Activated naive CD4-positive, alpha-beta T cell treated with anti-CD3 and anti-CD28 coated beads, Interleukin-2, amount 50 U/mL, for 72 hours (primary cell): ENCODE measurements around the gene NKIRAS2. TPM values are rescaled to one million over a fixed set of nuclear protein-coding genes. Genes with fewer than 3 reads are reported as not detected.
"Not testable (repeated sequence)": the region's sequence is repeated elsewhere in the genome, so short reads cannot be mapped to it uniquely, and the experiment has no call there.

Experiments
- ATAC-seq, 2 donors: fragments of 150-1000 bp; cut with Tn5 transposase; 2 replicates each; pipeline ENCODE4 v1.10.0; 2021; ENCODE audit warnings: mild to moderate bottlenecking in 2 of 2, moderate library complexity in 2 of 2
- DNase-seq, 2 donors: peaks; one replicate each; pipeline ENCODE4 v3.0.0; 2021 to 2022; ENCODE audit warnings: low spot score in 2 of 2
- H3K27ac Mint-ChIP-seq, 2 donors: one replicate each; pipeline ENCODE4 v1.8.0; 2022; ENCODE audit warnings: mild to moderate bottlenecking in 2 of 2, mixed read lengths in 2 of 2
- H3K36me3 Mint-ChIP-seq, 2 donors: one replicate each; pipeline ENCODE4 v1.8.0; 2022; ENCODE audit warnings: mixed read lengths in 2 of 2
- H3K9me3 Mint-ChIP-seq, 2 donors: one replicate each; pipeline ENCODE4 v1.8.0; 2022; ENCODE audit warnings: mixed read lengths in 2 of 2
- total RNA-seq, 2 donors: library from RNA; stranded (reverse); gene quantifications; one replicate each; pipeline ENCODE4 v1.2.3, GENCODE V29; 2022

NKIRAS2 gene
- total RNA-seq, 2 donors from 2014 or later: 16.7 to 17.5 TPM

DNA sequence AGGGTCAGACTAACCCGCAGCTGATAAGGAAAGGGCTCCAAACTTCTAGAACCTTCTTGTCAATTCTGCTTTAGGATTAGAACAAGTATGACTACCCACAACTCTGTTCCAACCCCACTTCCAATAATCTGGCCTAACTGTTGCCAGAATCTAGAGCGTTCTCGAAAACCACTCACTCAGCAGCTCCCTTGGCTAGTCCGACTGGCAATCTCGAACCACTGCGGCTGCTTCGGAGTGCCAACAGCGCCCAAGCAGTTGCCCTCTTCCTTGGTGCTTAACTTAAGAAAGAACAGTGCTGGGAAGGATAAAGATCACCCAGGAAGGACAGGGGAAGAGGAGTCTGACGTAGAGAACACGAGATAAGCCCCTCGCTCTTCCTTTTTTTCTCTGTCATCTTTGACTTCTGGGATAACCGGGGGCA, 3.5 kb upstream of the NKIRAS2 start:
- DNase-seq (no peak), ATAC-seq (no peak)
- H3K27ac Mint-ChIP-seq: peak overlapping the region; percentile 98 to 100
- peaks cover 3 to 11% of the 10 kb centered on the region in 2 donors for H3K9me3 Mint-ChIP-seq
- H3K36me3 Mint-ChIP-seq: peaks cover 18 to 43% of the 10 kb centered on the region in 2 donors

DNA sequence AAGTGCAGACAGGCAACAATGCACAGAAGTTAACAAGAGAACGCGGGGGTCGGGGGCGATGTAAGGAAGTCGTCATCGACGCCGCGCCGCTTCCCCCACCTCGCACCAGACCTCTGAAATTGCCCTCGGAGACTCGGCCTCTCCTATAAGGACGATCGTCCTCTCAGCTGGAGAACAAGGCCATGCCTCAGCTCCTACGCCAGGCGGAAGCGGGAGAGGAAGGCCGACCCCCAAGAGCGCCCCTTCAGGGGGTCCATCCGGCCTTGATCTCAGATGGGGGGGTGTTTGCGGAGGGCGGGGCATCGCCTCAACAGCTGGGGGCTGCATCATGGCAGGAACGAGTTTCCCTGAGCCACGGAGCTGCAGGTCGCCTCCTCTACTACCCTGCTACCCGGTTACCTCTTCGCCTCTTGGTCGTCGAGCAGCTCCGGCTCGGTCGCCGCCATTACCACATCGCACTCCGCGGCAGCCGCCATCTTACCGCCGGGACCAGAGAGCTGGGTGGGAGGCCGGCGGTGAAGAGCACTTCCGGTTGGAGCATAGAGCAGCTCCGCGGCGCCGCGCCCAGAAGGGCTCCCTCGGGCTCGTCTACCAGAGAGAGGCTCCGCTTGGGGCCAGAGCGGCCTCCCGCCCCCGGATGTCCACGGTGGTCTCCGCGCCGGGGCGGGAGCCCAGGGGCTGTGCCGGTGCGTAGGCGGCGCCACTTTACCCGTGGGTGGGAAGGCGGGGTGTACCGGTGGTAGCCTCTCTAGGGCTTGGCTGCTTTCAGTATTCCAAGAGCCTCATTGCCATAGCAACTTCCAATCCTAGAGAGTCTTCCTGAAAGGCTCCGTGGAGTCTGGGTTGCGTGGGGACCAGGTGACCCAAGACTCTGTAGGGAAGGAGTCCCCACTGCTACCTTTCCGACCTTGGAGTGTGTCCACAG, 2.7 kb upstream of the NKIRAS2 start, which contains the start of gene DNAJC7:
Gene DNAJC7 (minus strand): TSS at position 499 of the 925 bp plus-strand sequence. CDS start 23 bp downstream, at position 476.
- H3K9me3 Mint-ChIP-seq: peaks cover 3 to 11% of the 10 kb centered on the region in 2 donors
- peak; percentile 75 to 90 for ATAC-seq
- peaks cover 18 to 45% of the 10 kb centered on the region in 2 donors for H3K36me3 Mint-ChIP-seq
- H3K27ac Mint-ChIP-seq: peak within 1 kb of the TSS; percentile 98 to 100
- peak; percentile 85 to 88 for DNase-seq

DNA sequence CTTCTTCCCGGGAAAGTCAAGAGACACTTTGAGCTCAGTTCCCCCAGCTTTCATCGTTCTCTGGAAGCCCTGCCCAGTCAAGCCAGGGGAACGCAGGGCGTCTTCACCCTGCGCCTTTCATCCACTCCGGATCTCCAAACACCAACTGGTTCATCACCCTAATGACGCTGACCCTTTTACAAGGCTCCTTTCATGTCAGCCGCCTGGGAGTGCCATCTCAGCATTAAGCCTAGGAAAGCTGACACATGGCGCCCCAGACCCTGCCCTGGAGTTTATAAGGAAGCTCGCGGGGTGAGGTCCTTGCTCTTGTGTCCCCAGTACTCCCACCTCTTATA, 2.1 kb upstream of the NKIRAS2 start:
- peak; percentile 21 to 44 for ATAC-seq
- DNase-seq: peak in 1 of 2 donors; percentile 40
- Mint-ChIP-seq H3K27ac (peak overlapping the region; percentile 86 to 98), H3K36me3 (peaks cover 18 to 45% of the 10 kb centered on the region in 2 donors), H3K9me3 (peaks cover 3 to 11% of the 10 kb centered on the region in 2 donors)

DNA sequence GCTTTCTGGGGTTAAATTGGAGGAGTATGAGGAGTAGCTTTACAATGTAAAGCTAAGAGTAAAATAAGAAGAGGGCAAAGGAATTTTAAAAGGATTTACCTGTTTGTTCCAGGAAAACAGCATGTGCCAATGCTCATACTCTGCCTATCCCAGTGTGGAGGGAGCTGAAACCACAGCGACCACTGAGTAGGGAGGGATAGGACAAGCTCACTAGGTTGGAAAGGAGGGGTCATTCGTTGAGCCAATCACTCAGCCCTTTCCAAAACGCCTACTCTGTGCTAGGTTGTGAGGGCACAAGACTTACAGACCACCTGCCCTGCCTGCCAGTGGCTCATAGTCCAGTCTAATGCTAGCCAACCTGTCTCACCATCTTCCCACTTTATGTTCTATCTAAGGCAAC, 1.6 kb upstream of the NKIRAS2 start:
- H3K27ac Mint-ChIP-seq: peak overlapping the region in 1 of 2 donors; percentile 98
- no peak for ATAC-seq

DNA sequence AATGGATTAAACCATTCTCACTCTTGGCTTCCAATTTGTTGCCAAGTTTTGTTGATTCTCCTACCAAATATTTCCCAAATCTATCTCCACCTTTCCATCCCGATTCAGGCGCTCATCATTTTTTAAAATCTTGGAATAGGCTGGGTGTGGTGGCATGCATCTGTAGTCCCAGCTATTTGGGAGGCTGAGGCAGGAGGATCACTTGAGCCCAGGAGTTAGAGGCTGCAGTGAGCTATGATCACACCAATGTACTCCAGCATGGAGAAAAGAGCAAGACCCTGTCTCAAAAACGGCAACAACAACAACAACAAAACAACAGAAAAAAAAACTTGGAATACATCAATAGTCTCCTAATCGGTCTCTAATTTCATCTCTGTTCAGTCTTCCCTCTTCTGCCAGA, 902 bp upstream of the NKIRAS2 start:
- H3K36me3 Mint-ChIP-seq: peaks cover 18 to 45% of the 10 kb centered on the region in 2 donors

More for the DNA sequence above, 1.6 kb upstream of the NKIRAS2 start:
- DNase-seq: no peak
- peaks cover 18 to 45% of the 10 kb centered on the region in 2 donors for H3K36me3 Mint-ChIP-seq
- H3K9me3 Mint-ChIP-seq: peaks cover 3 to 11% of the 10 kb centered on the region in 2 donors

DNA sequence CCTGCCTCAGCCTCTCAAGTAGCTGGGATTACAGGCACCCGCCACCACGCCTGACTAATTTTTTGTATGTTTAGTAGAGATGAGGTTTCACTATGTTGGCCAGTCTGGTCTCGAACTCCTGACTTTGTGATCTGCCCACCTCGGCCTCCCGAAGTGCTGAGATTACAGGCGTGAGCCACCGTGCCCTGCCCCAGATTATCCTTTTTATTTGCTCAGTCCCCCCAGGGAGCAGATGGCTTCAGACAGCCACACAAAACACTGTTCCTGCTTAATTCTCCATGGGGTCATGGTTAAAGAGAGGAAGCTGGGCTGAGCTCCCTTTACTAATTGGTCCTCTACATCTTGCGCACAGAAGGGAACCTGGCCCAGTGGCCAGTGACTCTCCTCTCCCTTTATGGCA, 955 bp downstream of the NKIRAS2 start:
- Mint-ChIP-seq H3K9me3 (peaks cover 3 to 11% of the 10 kb centered on the region in 2 donors), H3K36me3 (peaks cover 18 to 45% of the 10 kb centered on the region in 2 donors), H3K27ac (peak overlapping the region; percentile 90 to 96)
- DNase-seq, ATAC-seq: not testable (repeated sequence)

More for the DNA sequence above, 902 bp upstream of the NKIRAS2 start:
- ATAC-seq: no peak
- Mint-ChIP-seq H3K27ac (peak overlapping the region; percentile 38 to 98), H3K9me3 (peaks cover 3 to 11% of the 10 kb centered on the region in 2 donors)
- DNase-seq: no peak

DNA sequence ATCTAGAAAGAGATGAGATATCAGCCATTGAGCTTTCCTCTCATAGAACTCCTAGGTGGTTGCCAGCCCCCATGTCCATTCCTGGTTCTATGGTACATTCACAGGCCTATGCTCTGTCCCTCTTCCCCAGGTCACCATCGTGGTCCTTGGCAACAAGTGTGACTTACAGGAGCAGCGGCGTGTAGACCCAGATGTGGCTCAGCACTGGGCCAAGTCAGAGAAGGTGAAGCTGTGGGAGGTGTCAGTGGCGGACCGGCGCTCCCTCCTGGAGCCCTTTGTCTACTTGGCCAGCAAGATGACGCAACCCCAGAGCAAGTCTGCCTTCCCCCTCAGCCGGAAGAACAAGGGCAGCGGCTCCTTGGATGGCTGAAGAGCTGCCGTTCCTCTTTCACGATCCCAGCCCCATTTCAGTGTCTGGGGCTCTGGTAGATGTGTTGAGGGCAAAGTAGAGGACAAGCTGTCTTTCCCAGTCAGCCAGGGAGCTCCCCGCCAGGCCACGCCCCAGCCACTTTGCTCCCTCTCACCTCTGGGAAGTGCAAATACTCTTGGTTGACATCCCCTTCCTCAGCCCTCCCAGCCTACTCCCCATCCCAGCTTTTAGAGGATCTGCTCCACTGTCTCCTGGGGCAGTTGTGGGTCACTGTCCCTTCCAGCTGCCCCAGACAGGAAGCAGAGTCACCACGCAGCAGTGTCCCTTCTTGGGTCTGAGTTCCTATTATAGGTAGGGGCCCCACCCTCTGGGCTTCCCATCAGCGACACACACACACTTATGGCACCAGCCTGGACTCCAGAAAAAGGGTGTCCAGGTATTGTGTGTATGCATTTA, 3.8 kb downstream of the NKIRAS2 start:
- no peak for ATAC-seq

DNA sequence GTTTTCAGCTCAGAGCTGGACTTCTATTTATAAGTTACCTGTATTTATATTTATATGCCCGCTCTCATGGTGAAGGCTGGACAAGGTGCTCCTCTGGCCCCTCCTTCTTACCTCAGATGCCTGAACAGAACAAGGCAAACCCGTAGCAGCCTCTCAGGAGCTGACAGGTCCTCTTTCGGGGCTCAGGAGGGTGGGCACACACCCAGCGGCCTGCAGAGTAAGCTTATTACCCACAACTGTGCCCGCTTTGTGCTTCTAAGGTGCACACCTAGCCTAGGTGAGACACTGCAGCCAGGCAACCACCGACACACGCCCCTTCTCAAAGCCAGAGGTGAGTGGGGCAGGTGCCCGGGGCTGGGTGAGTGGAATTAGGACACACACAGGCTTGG, 5.3 kb downstream of the NKIRAS2 start:
- ATAC-seq: peak in 1 of 2 donors; percentile 38
- Mint-ChIP-seq H3K9me3 (no peaks in the 10 kb centered on the region), H3K36me3 (peaks cover 5 to 10% of the 10 kb centered on the region in 2 donors), H3K27ac (peak overlapping the region; percentile 25 to 66)
- no peak for DNase-seq

More for the DNA sequence above, 3.8 kb downstream of the NKIRAS2 start:
- no peak for DNase-seq
- Mint-ChIP-seq H3K36me3 (peaks cover 6 to 20% of the 10 kb centered on the region in 2 donors), H3K9me3 (peaks cover 3 to 8% of the 10 kb centered on the region in 2 donors), H3K27ac (peak overlapping the region in 1 of 2 donors; percentile 66)

DNA sequence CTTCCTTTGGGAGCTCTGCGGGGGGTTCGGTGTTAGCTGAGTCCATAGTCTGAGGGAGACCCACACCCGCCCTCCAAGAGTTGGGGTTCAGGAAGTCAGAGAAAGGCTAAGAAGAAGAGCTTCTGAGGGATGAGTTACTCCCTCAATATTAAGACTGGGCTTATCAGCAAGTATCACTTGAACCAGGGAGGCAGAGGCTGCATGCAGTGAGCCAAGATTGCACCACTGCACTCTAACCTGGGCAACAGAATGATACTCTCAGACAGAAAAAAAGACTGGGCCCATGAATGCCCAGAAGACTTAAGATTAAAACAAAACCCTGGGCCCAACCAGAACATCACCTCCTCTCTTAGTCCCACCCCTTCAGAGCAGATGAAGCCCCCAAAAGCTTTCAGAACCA, 6.0 kb downstream of the NKIRAS2 start:
- no peaks in the 10 kb centered on the region for H3K9me3 Mint-ChIP-seq
- H3K27ac Mint-ChIP-seq: peak overlapping the region in 1 of 2 donors; percentile 65
- ATAC-seq: no peak
- peaks cover 0 to 5% of the 10 kb centered on the region in 2 donors for H3K36me3 Mint-ChIP-seq
- no peak for DNase-seq

DNA sequence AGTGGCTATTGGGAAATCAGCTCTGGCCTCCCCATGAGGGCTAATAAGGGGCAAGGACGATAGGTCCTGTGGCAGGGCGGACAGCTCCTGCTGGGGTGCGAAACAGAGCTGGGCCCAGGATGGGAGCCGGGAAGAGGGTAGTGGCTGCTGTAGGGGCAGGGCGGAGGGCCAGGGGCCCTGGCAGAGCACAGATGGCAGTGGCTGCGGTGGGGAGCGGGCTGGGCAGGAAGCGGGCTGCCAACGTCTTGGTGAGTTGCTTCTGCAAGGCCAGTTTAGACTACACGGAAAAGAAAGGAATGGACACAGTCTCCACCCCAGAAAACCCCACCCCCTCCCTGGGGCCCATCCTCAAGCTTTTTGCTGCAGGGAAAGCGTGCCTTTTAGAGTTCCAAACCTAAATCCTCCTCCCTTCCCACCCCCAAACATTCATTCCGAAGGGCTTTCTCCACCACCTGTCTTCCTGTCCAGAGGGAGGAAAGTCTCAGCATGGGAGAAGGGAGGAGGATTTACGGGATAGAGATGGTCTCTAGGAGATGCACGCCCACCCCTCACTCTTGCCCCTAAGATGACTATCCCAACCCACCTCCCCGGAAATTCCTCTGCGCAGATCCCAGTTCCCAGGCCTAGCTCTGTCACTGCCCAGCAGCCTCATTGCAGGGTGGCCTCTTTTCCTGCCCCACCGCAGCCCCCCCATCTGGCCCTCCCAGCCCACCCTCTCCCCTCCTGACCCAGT, 7.1 kb downstream of the NKIRAS2 start:
- Mint-ChIP-seq H3K9me3 (no peaks in the 10 kb centered on the region), H3K36me3 (no peaks in the 10 kb centered on the region), H3K27ac (peak overlapping the region in 1 of 2 donors; percentile 65)
- DNase-seq (no peak), ATAC-seq (no peak)

DNA sequence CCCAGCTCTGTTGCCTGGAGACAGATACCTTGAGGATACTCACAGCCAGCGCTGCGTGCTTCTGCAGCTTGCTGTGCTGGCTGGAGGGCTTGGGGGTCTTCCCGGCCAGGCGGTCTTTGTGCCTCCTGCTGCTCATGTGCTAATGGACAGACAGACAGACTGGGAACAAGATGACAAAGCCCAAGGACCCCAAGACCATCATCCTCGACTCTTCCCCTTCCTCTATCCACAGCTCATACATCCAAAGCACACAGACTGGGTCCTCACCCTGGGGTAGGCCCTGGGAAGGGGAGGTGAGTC, 7.7 kb downstream of the NKIRAS2 start:
- no peaks in the 10 kb centered on the region for H3K9me3 Mint-ChIP-seq
- H3K27ac Mint-ChIP-seq: no peak overlapping the region
- no peak for DNase-seq
- no peak for ATAC-seq
- no peaks in the 10 kb centered on the region for H3K36me3 Mint-ChIP-seq

DNA sequence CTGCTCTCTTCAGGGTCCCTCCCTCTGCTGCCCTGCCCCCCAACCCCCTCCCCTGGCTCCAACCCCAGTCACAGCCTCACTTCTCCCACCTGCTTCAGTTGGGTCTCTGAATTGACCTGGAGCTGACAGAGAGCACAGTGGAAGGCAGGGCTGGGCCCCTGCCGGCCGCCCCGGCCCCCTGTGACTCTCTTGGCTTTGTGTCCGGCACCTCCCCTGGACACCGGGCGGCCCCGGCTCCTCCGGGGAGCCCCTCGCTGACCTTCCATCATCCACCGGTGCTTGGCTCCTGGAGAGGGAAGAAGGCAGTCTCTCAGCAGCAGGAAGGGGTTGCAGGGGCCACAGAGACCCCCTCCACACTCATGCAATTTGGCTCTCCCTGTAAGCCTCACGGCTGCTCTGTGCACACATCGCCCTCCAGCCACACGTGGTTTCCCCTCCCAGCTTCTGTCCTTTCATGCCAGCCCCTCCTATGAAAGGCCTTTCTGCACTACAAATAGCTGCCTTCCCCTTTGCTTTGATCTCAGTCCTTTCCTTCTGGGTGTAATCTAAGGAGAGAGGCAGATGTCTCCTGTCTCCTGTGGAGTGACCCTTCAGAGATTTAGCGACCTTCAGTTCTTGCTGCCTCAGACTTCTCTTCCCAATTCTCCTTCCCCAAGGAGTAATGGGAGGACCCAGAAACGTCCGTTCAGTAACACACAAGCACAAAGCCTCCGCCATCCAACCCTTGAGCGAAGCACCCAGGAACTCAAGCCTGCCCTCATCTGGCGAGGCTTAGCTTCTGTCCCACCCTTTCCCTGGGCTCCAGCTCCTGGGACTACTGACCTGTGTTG, 8.3 kb downstream of the NKIRAS2 start:
- Mint-ChIP-seq H3K9me3 (no peaks in the 10 kb centered on the region), H3K27ac (peak overlapping the region in 1 of 2 donors; percentile 68), H3K36me3 (no peaks in the 10 kb centered on the region)
- ATAC-seq (no peak), DNase-seq (no peak)

DNA sequence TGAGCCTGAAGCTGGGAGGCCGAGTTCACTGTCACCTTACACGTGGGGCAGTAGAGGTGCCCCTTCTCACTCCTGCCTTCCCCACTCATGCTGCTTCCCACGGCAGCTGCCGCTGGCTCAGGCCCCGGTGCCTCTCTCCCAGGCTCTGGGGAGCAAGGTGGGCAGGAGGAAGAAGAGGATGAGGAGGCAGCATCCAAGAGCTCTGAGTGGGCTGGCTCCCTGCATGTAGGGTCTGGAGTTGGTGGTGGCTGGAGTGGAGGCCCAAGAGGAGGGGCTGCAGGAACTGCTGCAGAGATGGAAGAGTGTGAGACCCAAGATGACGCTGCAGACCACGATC, 8.9 kb downstream of the NKIRAS2 start:
- Mint-ChIP-seq H3K9me3 (no peaks in the 10 kb centered on the region), H3K27ac (peak overlapping the region in 1 of 2 donors; percentile 68), H3K36me3 (no peaks in the 10 kb centered on the region)
- no peak for ATAC-seq
- no peak for DNase-seq

DNA sequence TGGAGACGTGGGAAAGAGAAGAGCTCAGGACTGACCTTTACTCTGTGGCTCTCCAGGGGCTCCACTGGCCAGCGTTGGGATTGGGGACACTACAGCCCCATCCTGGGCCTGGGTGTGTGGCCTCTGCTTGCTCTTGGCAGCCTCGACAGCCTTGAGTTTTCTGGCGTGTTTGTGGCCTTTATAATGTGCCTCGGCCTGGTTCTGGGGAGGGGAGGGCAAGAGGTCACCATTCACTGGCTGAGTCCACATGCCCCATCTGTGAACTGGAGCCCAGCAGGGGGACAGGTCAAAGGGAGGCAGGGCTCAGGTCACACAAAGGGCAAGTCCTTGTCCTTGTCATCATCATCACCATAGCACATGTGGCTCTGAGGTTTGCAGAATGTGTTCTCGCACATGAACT, 11.7 kb downstream of the NKIRAS2 start:
- H3K27ac Mint-ChIP-seq: no peak overlapping the region
- DNase-seq (no peak), ATAC-seq (no peak)
- no peaks in the 10 kb centered on the region for H3K36me3 Mint-ChIP-seq
- no peaks in the 10 kb centered on the region for H3K9me3 Mint-ChIP-seq

DNA sequence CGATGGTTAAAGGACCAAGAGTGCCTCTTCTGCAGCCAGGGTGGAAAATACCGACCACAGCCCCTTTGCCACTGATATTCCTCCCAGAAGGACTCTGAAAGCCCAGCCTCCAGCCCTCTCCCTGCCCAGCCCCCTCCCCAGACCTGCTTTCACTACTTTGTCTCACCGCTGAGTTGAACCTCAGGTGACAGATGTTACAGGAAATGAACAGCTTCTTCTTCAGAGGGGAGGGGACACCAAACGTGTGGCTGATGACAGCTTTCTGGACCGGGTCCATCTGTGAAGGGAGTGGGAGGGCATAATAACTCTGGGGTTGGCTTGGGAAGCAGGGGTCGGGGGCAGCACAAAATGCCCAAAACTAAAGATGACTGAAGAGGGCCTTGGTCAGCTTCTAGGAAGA, 14.2 kb downstream of the NKIRAS2 start:
- peak overlapping the region; percentile 72 to 84 for H3K27ac Mint-ChIP-seq
- no peaks in the 10 kb centered on the region for H3K9me3 Mint-ChIP-seq

More for the DNA sequence above, 14.2 kb downstream of the NKIRAS2 start:
- DNase-seq: no peak
- ATAC-seq: no peak
- no peaks in the 10 kb centered on the region for H3K36me3 Mint-ChIP-seq
